ENCODE results near the gene NUDT12. TPM values are rescaled to one million over a fixed set of nuclear protein-coding genes. Genes with fewer than 3 reads are reported as not detected.

The NUDT12 gene
- total and polyA plus RNA-seq, 8 donors = 3.2 to 37.1 (median 8.0) TPM

GRCh38 chr5:103541114-103541513, 21.5 kb downstream of the NUDT12 start:
- Histone ChIP-seq H3K4me3 (no peak overlapping the region), H3K36me3 (no peaks in the 10 kb centered on the region), H3K9me3 (no peaks in the 10 kb centered on the region), H3K4me1 (no peaks in the 10 kb centered on the region), H3K27ac (no peak overlapping the region), H3K27me3 (no peaks in the 10 kb centered on the region)
- intact Hi-C loops (cut with DNase I; ENCODE audit: low total_unique reads) = no loop called here
- DNase-seq = no peak
- TF ChIP-seq POLR2AphosphoS5 (IDR thresholded peaks at IDR 0.05) (no peak), CTCF (IDR thresholded peaks at IDR 0.05) (no peak), EP300 (IDR thresholded peaks at IDR 0.05) (no peak), POLR2A (IDR thresholded peaks at IDR 0.05) (no peak)
- 58 to 84% (median 75%) methylated on average over 2 of the region's 2 CpGs for WGBS, 5 donors

- H3K27me3 ChIP-seq = no peaks in the 10 kb centered on the region
- H3K36me3 ChIP-seq = no peaks in the 10 kb centered on the region
- TF ChIP-seq POLR2AphosphoS5 (IDR thresholded peaks at IDR 0.05) = no peak
- TF ChIP-seq EP300 (IDR thresholded peaks at IDR 0.05) = no peak
- no peak for TF ChIP-seq CTCF (IDR thresholded peaks at IDR 0.05)
- TF ChIP-seq POLR2A (IDR thresholded peaks at IDR 0.05) = no peak
- H3K9me3 ChIP-seq = no peaks in the 10 kb centered on the region
- DNase-seq = no peak
- intact Hi-C loops (cut with DNase I; ENCODE audit: low total_unique reads) = no loop called here
- H3K4me3 ChIP-seq = no peak overlapping the region
- WGBS, 5 donors = 40 to 54% (median 51%) methylated on average over 3 of the region's 3 CpGs
- no peaks in the 10 kb centered on the region for H3K4me1 ChIP-seq
- H3K27ac ChIP-seq = no peak overlapping the region
Observed at GRCh38 chr5:103539376-103540330, 22.9 kb downstream of the NUDT12 start.

GRCh38 chr5:103532086-103532734, 30.4 kb downstream of the NUDT12 start:
- Histone ChIP-seq H3K27ac (no peak overlapping the region), H3K4me1 (no peaks in the 10 kb centered on the region), H3K36me3 (no peaks in the 10 kb centered on the region), H3K9me3 (no peaks in the 10 kb centered on the region), H3K4me3 (no peak overlapping the region), H3K27me3 (no peaks in the 10 kb centered on the region)
- TF ChIP-seq POLR2AphosphoS5 (IDR thresholded peaks at IDR 0.05) = no peak
- 47 to 66% (median 62%) methylated on average over 2 of the region's 2 CpGs for WGBS, 5 donors
- intact Hi-C loops (cut with DNase I; ENCODE audit: low total_unique reads) = no loop called here
- no peak for DNase-seq

- Histone ChIP-seq H3K27ac (no peak overlapping the region), H3K9me3 (no peaks in the 10 kb centered on the region), H3K36me3 (no peaks in the 10 kb centered on the region), H3K4me1 (peaks cover 0 to 5% (median 0%) of the 10 kb centered on the region in 4 donors), H3K4me3 (no peak overlapping the region), H3K27me3 (no peaks in the 10 kb centered on the region)
- DNase-seq = no peak
- intact Hi-C loops (cut with DNase I; ENCODE audit: low total_unique reads) = no loop called here
- TF ChIP-seq POLR2A (IDR thresholded peaks at IDR 0.05) (no peak), EP300 (IDR thresholded peaks at IDR 0.05) (no peak), CTCF (IDR thresholded peaks at IDR 0.05) (no peak), POLR2AphosphoS5 (IDR thresholded peaks at IDR 0.05) (no peak)
- WGBS, 5 donors = 54 to 65% (median 63%) methylated on average over 6 of the region's 6 CpGs
Observed at GRCh38 chr5:103526164-103526915, 36.2 kb downstream of the NUDT12 start.
